NCI-H1436 (cell line): ENCODE measurements around the gene FAM3D.

Experiments used
- DNase-seq: peaks from one replicate; lab custom pipeline; 2025; lab: John Stamatoyannopoulos, UW

FAM3D gene

DNA sequence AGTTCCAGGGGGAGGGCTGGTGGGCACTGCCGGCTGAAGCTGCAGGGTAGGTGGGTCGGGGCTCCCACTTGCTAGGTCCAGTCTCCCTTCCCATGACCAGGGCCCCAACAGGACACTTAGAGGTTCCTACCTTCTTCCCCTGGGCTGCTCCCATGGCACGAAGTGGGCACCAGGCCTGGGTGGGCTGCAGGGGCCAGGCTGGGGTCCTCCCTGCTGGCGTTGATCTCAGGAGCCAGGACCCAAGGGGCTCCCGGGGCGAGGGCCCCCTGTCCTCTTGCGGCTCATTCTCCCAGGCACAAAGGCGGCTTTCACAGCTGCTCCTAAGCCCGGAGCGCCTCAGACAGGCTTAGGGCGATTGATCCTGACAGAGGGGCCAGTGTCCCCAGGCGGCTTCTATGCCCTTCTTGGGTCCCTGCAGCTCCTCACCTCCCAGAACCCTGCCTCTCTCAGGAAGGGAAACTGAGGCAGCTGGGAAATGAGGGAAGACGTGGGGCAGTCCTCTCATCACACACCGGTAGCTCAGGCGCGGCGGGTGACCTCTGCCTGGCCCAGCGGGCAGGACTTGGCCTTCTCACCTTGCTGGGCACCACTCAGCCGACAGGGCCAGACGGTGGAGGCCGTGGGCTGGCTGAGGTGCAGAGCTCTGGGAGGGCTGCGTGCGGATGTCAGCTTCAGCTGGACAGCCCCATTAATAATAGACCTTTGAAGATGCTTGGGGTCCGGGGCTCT lies 39.6 kb downstream of the FAM3D start:
- DNase-seq = no peak

DNA sequence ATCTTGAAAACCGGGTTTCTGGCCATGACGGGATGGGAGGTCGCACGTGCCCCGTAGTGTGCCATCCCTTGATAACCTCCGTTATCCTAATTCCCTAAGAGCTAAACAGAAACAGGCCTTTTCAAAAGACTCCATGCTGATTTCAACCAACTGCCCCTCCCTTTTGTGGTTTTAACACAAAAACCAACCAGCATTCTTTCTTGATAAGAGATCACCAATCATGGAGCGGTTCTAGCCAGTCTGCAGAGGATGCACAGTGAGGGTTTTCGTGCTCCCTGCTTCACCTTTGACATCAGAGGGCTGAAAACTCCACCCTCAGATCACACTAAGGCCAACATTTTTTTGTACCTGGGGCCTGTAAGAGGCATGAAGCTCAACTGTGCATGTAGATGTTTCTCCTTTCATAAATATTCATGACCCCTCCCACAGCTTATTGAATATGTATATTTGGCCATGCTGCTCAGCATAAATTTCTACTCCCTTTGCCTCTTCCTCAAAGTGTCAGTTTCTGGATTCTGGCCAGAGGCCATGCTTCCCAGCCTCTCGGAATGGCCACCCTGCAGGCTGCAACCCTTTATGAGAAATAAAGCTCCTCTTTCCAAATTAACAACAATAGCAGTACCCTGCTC lies 41.3 kb downstream of the FAM3D start:
- no peak for DNase-seq

DNA sequence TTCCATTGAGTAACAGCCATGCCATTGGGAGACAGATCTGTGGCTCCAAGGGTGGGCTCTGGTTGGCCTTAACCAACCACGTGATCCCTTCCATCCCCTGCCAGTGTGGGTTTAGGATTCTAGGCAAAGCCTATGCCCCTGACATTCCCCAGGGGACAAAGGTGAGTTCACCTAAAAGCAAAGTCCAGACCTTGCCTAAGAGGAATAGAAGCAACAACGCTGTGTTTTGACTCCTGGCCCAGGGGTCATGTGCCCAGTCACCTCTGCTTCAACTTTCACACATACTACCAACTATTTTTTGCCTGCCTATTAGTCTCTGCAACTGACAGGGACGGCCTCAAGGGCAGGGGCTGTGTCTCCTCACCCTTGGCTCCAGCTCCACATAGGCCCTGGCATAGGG lies 42.0 kb downstream of the FAM3D start:
- DNase-seq = no peak

- DNase-seq = no peak
Measured at GRCh38 chr3:58623961-58624360, 42.6 kb downstream of the FAM3D start.

GRCh38 chr3:58623478-58623877 lies 43.1 kb downstream of the FAM3D start:
- no peak for DNase-seq

GRCh38 chr3:58622892-58623291 lies 43.7 kb downstream of the FAM3D start:
- no peak for DNase-seq

DNA sequence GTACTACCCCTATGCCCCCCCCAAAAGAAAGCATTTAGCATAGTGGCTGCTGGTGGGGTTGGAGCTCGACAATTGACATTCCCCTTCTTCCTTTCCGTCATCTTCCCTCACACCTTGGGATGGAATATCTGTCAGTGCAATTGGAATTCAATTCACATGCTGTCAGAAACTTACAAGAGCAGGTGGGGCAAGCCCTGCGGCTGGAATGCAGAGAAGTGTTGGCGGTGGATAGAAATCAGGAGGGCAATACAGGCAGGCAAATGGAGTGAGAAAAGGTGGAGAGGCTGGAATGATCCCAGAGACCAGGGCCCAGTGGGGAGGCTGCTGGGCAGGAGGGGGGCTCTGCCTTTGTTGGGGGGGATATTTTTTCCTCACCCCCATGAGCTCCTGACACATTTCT lies 44.1 kb downstream of the FAM3D start:
- DNase-seq = no peak

DNA sequence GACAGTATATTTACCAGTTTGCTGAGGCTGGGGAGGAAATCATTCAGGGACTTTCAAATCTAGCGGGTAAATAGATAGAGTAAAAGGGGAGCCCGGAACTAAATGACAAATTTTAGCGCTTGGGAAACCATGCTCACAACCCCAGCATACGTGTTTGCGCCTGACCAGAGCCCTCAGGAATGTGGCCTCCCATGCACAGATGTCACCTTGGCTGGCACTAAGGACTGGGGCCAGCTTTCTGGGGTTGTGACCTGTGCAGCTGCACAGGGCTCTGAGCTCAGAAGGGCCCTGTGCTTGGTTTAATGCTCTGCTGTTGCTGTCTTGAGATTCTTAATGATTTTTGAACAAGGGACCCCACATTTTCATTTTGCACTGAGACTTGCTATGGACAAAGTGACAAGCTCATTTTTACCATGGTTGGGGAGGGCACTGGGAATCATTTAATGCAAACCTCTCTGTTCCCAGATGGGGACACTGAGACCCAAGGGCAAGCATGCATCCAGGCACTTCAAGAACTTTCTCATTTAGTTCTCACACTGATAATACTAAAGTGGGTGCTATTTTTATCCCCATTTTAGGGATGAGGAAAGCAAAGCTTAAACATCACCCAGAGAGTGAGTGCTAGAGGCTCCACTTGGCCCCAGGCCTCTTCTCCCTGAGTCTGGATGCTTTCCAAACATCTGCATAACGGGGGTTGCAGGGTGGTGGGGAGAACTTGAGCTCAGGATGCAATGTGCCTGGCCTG lies 45.3 kb downstream of the FAM3D start:
- DNase-seq = no peak

DNA sequence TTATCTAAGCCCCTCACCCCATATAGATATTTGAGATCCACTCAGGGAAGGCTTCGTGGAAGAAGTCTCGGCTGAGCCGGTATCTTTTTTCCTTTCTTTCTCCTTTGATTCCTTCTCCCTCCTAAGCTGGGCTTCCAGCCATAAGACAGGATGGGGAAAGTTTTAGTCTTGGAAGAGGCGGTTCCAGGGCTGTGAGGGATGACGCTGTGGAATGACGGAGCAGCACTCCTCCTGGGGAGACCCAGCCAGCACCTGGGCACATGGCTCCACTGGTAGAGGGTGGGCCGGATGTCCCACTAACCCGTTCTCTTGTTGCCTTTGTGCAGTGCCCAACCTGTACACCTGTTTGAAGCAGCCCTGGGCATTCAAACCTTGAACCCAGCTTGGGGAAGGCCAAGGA lies 46.2 kb downstream of the FAM3D start:
- DNase-seq = no peak

DNA sequence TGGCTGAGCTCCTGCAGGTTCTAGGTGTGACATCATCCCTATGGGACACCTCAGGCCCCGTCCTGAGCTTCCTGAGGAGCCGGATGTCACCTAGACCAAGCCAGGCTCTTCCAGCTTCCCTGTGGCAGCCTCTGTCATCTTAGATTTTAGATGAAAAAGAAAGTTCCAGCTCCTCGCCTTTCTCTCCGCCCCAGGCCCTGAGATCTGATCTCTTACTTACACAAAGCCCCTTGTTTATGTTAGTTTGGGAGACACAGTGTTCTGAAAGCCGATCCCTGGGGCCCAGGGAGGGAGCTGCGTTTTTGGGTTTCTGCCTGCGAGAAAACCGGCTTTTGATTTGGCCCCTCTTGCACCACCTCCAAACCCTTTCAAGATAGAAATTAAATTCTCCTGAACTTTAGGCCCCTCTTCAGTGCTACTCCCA lies 49.2 kb downstream of the FAM3D start:
- no peak for DNase-seq

GRCh38 chr3:58613236-58614132 lies 53.1 kb downstream of the FAM3D start:
- DNase-seq = no peak

DNA sequence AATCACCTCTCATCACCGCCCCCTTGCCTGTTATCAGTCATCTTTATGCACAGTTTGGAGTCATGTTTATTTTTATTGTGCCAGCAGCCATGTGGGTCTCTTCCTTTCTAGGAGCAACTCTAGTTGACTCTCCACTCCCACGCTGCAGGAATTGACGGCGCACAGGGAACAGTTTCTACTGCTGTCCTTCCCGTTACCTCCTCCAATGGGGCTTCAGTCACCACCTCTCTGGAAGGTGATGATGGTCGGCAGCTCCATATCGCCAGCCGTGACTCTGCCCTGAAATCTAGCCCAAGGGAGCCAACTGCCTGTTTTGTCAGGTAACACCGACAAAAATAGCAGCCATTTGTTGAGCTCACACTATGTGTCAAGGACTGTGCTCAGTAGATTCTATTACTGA lies 53.7 kb downstream of the FAM3D start:
- no peak for DNase-seq

DNA sequence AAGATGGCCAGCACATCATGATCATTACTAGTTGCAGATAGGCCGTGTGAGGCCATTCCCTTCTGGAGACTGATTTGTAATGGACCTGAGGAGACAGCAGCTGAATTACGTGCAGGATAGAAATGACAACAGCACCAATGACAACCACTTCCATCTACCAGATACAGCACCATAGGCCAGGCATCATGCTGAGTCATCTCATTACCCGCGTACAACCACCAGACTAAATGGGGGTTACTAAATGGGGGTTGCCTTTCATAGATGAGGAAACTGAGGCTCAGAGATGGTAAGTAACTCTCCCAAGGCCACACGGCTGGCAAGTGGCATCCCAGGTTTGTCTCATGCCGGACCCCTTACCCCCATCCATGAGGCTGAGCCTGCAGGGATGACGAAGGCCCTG lies 56.6 kb downstream of the FAM3D start:
- DNase-seq = no peak

GRCh38 chr3:58608648-58609047 lies 57.9 kb downstream of the FAM3D start:
- DNase-seq = no peak

GRCh38 chr3:58607816-58608215 lies 58.8 kb downstream of the FAM3D start:
- DNase-seq = no peak

DNA sequence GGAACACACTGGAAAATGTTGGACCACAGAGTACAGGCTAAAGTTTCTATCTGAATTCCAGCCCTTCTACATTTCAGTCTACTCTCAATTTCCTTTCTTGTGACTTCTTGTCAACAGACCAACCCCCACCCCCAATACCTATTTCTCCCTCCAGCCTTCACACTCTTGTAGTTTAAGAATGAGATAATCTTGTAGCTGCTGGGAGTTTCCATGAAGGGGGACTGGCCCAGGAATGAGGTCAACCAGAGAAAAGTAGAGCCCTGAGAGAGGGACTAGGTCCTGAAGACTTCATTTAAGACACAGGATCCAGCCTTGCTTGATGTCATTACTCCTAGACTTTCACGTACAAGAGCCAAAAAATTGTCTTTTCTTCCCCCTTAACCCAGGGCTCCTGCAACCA lies 59.9 kb downstream of the FAM3D start:
- DNase-seq = no peak

DNA sequence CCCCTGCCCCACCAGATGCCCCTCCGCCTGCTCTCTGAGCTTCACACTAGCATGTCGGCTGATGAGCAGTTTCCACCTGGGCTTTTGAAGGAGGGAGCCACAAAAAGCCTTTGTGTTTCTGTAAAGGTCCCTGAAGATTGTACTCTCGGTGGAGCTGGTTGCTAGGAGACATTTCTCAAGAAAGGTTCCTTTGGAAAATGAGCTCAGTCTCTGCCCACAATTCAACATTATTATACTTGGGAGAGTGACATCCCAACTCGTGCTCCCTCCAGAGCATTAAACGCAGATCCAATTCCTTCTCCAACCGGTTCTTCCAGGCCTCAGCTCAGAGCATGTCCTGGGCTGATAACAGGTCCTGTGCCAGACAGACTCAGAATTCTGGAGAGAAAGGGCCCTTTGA lies 62.5 kb downstream of the FAM3D start:
- DNase-seq = no peak

DNA sequence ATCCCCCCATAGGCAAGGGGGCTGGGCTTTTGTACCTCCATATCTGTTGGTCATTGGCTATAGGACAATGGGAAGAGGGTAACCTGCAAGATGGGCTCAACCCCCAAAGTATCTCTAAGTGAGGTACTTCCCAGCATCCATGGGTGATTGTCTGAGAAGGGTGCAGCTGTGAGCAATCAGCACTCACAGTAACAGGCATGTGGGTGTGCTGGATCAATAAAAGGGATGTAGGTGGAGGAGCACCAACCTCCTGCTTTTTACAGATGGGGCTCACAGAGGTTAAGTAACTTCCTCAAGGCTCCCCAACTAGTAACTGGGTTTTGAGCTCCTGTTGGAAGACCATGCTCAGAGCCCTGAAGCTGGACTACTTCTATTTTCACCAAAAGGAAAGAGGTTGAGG lies 63.0 kb downstream of the FAM3D start:
- no peak for DNase-seq

- no peak for DNase-seq
Measured at GRCh38 chr3:58597770-58598310, 68.7 kb downstream of the FAM3D start.

DNA sequence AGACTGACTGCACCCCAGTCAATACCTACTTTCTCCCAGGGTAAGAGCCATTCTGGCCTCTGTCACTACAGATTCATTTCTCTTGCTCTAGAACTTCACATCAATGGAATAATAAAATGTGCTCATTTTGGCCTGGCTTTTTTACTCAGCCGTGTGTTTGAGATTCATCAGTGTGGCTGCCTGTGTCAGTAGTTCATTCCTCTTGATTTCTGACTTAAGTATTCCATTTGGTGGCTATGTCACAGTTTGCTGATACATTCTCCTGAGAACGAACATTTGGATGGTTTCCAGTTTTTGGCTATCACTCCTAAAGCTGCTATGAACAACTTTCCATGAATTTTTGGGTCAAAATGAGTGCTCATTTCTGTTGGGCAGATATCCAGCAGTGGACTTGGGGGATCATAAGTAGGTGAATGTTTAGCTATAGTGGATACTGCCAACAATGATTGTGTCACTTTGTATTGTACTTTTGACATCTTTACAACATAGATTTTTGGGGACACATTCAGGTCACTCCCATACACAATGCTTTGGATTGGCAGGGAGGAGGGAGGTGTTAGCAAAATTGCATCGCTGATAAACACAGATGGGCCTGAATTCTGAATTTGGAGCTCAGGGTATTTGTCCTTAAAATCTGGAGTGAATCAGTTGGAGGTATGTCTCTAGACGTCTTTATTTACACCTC lies 69.6 kb downstream of the FAM3D start:
- DNase-seq = no peak

DNA sequence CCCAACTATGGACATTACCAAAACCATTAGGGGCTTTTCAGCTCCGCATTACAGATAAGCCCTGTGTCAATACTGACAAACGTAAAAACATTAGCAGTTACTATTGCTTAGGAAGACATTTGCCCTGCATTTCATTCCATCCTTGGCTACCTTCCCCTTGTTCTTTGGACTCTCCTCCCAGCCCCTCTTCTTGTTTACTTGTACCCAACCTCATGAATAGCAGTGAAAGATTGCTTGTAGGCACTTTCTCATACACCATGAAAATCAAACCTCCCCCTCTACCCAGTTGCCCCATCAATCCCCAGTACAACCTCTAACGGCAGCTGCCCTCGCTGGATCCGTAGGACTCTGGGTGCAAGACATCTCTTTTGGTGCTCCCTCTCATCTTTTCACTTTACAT lies 72.5 kb downstream of the FAM3D start:
- no peak for DNase-seq
